Measurements from ENCODE around the gene KAT8.

KAT8 gene

GRCh38 chr16:31127182-31127581, 9.7 kb downstream of the KAT8 start:
- DNase-seq (ENCODE audit: low read depth), result no peak
- H3K4me3 ChIP-seq (ENCODE audit: control insufficient read depth, low read depth, low read length), result no peak overlapping the region
- no peak for TF ChIP-seq CTCF (conservative IDR thresholded peaks at IDR 0.05; ENCODE audit: control insufficient read depth, insufficient read depth, low read depth, low read length)

GRCh38 chr16:31128711-31129567, 11.5 kb downstream of the KAT8 start:
- DNase-seq (ENCODE audit: low read depth), result no peak
- no peak for TF ChIP-seq CTCF (conservative IDR thresholded peaks at IDR 0.05; ENCODE audit: control insufficient read depth, insufficient read depth, low read depth, low read length)
- no peak overlapping the region for H3K4me3 ChIP-seq (ENCODE audit: control insufficient read depth, low read depth, low read length)

- no peak overlapping the region for H3K4me3 ChIP-seq (ENCODE audit: control insufficient read depth, low read depth, low read length)
- peak; percentile 61 for DNase-seq (ENCODE audit: low read depth)
- TF ChIP-seq CTCF (conservative IDR thresholded peaks at IDR 0.05; ENCODE audit: control insufficient read depth, insufficient read depth, low read depth, low read length), result peak; percentile 17
Observed at GRCh38 chr16:31129568-31130335, 12.3 kb downstream of the KAT8 start.

- no peak overlapping the region for H3K4me3 ChIP-seq (ENCODE audit: control insufficient read depth, low read depth, low read length)
- DNase-seq (ENCODE audit: low read depth), result no peak
- TF ChIP-seq CTCF (conservative IDR thresholded peaks at IDR 0.05; ENCODE audit: control insufficient read depth, insufficient read depth, low read depth, low read length), result no peak
Observed at GRCh38 chr16:31130336-31130891, 12.9 kb downstream of the KAT8 start.

- no peak for TF ChIP-seq CTCF (conservative IDR thresholded peaks at IDR 0.05; ENCODE audit: control insufficient read depth, insufficient read depth, low read depth, low read length)
- DNase-seq (ENCODE audit: low read depth), result no peak
- no peak overlapping the region for H3K4me3 ChIP-seq (ENCODE audit: control insufficient read depth, low read depth, low read length)
Observed at GRCh38 chr16:31130899-31131298, 13.4 kb downstream of the KAT8 start.

- no peak for TF ChIP-seq CTCF (conservative IDR thresholded peaks at IDR 0.05; ENCODE audit: control insufficient read depth, insufficient read depth, low read depth, low read length)
- H3K4me3 ChIP-seq (ENCODE audit: control insufficient read depth, low read depth, low read length), result no peak overlapping the region
- no peak for DNase-seq (ENCODE audit: low read depth)
Observed at GRCh38 chr16:31131416-31131815, 14.0 kb downstream of the KAT8 start.
